Fibroblast of gingiva (primary cell): Measurements from ENCODE around the gene PDP2.
"Not testable (repeated sequence)": the region's sequence is repeated elsewhere in the genome, so short reads cannot be mapped to it uniquely, and the experiment has no call there.

Source experiments
- DNase-seq: peaks from one replicate; pipeline ENCODE4 v3.0.0-alpha.2; 2011; ENCODE audit warnings: low read depth

Gene PDP2

DNA sequence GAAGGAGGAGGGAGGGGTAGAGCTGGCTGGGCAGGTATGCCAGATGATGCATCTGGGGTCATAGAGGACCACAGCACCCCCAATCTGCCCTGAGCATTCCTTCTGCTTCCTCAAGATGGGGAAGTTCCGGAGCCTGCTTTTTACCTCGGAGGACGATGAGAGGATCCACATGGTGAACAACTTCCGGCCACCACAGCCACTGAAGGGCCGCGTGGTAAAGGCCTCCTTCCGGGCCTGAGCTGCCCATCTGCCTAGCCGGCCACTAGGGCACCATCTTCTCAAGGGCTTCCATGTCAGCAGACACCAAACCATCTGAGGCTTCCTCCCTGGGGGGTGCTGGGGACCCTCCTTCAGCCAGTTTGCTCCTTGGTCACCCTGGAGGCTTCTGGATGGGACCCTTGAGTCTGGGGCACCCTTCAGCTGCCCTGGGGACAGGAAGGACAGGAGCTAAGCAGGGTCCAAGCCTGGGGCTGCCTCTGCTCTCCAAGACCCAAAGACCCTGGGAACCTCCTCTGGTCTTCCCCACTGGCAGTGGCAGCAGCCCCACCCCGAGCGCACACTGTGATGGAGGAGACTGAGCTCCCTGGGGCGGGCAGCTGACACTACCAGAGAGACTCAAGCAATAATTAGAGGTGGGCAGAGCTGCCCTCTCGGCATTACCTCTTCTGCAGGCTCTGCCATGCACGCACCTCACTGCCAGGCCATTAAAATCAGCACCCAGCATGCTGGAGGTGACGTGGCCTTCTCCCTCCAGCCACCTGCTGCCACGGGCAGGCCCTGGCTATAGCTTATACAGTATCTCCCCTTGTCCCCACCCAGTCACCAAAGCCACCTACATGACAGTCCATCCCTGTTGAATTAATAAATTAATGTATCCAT lies 26.8 kb upstream of the PDP2 start:
- DNase-seq, result no peak

DNA sequence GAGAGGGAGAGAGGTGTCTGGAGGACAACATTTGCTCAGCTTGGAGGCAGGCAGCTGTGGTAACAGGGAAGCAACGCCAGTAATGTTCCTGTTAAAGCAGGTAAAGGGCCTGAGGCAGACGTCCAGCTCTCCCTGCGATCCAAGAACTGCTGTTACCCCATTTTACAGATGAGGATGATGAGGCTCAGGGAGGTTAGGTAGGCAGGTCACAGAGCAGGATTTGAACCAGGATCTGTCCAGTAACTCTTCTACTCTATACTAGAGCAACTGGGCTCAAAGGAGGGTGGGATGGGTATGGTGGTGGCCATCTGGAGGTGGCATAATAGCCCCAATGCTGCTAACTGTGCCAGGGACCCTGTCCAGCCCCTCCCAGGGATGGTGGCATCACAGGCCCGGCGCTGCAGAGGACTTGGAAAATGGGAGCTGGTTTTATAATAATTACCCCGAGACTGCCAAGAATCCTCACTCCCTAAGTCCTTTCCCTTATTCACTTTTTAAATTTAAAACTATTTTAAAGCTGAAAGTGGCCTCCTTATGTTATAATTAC lies 24.1 kb upstream of the PDP2 start:
- DNase-seq, result no peak

DNA sequence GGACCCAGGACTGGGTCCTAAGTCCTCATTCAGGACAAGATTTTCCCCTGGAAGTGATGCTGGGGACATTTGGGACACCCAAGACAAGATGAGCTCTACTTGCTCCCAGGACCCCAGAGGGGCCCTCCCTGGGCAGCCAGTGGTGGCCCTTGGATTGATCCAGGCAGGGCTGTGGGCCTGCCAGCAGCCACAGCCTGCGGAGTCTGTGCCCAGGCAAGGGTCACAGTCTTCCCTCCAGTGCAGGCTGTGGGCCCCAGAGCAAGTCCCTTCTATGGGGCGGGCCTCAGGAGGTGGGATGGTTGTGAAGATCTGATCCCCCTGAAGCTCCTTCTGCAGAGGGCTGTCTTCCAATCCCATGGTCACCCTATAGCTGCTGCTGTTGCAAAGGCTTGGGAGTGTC lies 23.5 kb upstream of the PDP2 start:
- no peak for DNase-seq

DNA sequence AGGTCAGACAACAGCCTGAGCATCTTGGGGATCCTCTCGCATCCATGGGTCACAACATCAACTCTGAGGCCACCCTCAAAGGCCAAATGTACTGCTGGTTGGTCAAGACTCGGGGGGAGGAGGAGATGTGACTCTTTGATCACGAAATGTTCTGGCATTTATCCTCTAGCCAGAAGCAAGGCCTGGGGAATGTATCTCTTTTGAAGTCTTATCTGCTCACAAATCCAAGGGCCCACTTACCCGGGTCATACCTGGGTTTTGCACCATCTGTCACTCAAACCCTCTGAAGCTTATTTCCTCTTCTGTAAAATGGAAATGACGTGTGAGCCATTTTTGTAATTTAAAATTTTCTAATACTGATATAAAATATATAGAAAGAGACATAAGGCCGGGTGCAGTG lies 22.9 kb upstream of the PDP2 start:
- DNase-seq, result no peak

DNA sequence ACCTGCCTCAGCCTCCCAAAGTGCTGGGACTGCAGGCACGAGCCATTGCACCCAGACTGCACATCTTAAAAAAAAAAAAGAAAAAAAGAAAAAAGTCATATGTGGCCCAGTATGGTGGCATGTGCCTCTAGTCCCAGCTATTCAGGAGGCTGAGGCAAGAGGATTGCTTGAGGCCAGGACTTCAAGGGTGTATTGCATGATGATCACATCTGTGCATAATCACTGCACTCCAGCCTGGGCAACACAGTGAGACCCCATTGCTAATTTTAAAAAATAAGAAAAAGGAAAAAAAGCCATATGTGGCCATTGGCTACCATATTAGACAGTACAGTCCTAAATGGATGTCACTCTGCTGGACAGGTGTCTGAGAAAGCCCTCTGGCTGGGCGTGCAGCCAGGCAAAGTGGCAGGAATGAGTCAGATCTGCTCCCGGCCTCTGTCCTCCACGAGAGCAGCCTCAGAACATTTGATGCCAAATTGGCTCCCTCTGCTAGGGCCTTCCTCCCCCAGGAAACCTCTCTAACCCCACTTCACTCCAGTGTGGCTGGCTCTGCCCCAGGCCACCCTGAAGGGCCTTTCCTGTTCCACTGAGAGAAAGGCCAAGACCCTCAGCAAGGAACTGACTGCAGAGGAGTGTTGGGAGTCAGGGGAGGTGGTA lies 21.4 kb upstream of the PDP2 start:
- no peak for DNase-seq

DNA sequence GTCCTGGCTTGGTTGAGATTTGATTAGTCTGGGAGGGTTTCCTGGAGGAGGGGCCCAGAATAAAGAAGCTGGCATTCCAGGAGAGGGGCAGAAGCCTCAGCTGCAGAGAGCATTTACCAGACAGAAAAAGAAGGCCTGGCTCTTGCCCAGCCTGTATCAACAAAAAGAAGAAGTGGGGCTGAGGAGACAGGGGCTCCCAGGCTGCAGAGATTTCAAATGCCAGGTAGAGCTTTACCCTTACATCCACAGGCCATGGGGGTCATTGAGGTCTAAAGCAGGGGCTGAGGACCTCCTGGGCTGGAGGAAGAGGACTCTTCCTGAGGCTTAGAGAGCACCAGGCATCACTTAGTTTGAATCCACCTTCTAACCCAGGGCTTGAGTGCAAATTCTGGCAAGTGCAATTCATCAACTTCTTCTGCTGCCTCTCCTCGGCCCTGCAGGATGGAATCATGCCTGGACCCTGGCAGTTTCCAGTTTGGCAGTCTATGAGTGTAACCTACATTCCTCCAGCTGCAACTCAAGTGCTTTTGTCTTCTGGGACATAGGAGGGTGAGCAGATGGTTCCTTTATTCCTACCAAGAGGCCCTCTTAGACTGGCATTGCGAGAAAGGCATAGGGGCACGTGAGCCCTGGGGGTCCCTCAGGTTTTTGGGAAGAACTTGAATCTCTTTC lies 20.8 kb upstream of the PDP2 start:
- no peak for DNase-seq

DNA sequence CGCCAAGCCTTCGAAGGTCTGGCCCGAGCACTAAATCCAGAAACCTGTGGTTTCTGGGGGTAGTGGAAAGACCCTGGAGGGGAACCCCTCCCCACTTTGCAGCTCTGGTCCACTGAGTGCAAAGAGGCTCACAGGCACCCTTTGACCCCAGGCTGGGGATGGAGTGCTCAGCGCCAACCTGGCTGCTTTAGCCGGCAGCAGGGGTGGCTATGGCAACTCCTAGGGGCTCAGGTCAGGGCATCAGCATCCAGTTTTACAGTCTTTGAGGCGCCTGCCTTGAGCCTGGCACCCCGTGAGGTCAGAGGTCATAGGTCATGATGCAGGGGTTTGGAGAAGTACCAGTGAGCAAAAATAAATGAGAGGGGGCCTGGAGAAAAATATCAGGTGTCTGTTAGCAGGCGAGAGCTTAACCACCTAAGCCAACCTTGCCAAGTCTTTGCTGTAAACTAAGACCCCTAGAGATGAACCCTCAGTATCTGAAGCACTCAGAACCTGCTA lies 18.2 kb upstream of the PDP2 start:
- DNase-seq, result no peak

DNA sequence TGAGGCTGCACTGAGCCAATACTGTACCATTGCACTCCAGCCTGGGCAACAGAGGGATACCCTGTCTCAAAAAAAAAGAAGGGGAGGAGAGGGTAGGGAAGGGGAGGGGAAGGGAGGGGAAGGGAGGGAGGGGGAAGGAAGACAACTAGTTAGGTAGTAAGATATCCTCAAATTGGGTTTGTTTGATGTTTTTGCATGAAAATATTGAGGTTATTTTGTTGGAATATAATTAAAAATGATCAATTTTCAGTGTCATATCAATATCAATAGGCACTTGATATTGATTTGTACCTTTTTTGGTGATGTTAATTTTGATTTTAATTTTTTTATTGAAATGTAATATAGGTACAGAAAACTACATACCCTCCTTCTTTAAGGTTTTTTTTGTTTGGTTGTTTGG lies 16.6 kb upstream of the PDP2 start:
- DNase-seq, result no peak

DNA sequence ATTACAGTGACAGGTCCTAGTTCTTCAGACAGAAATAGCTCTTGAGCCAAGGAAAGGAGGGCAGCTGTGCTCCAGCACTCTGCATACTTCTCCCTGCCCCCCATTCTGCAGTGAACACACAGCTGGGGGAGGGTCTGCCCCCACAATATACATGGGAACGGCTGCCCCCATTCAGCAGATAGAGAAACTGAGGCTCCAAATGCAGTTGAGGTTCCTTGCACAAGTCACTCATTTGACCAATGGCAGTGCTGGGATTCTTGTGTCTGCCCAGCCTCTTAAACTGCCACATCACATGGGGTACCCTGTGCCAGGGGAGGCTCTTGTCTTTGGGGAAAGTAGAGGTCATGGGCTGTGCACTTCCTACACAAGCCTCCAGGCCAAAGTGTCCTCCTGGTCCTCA lies 10.9 kb upstream of the PDP2 start:
- DNase-seq, result no peak

DNA sequence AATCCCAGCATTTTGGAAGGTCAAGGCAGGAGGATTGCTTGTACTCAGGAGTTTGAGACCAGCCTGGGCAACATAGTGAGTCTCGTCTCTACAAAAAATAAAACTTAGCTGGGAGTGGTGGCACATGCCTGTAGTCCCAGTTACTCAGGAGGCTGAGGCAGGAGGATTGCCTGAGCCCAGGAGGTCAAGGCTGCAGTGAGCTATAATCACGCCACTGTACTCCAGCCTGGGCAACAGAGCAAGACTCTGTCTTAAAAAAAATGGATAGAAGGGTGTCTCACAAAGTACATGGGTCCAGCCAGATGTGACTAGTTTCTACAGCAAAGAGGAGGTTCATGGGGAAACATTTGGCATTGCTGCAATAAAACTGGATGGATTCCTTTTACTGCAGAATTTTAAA lies 9.0 kb upstream of the PDP2 start:
- DNase-seq, result not testable (repeated sequence)

DNA sequence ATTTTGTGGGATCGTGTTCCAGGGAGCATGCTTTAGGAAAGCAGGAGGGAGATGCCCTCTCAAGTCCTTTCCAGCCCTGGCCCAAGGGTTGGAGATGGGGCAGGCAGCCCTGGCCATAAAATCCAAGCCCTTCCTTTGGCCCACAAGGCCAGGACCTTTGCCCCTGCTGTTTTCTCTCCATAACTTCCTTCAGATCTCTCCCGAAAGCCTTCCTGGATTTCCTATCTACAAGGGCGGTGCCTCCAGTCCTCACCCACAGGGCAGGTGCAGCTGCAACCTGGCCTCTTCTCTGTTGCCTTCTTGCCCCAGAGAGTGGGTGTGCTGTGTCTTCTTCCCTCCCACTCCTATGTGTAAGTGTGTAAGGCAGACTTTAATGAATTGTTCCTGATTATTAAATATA lies 8.5 kb upstream of the PDP2 start:
- DNase-seq, result no peak

DNA sequence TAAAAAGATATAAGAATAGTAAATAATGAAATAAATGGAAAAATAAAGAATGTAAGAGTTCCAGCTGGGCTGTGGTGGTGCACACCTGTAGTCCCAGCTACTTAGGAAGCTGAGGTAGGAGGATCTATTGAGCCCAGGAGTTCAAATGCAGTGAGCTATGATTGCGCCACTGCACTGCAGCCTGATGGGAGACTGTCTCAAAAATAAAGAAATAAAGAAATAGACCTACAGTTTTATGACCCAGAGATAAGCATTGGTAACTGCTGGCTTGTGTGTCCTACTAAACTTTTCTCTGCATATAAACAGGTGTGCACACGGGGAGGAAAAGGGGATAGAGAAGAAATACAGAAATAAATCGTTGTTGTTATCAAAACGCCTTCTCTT lies 7.8 kb upstream of the PDP2 start:
- no peak for DNase-seq

DNA sequence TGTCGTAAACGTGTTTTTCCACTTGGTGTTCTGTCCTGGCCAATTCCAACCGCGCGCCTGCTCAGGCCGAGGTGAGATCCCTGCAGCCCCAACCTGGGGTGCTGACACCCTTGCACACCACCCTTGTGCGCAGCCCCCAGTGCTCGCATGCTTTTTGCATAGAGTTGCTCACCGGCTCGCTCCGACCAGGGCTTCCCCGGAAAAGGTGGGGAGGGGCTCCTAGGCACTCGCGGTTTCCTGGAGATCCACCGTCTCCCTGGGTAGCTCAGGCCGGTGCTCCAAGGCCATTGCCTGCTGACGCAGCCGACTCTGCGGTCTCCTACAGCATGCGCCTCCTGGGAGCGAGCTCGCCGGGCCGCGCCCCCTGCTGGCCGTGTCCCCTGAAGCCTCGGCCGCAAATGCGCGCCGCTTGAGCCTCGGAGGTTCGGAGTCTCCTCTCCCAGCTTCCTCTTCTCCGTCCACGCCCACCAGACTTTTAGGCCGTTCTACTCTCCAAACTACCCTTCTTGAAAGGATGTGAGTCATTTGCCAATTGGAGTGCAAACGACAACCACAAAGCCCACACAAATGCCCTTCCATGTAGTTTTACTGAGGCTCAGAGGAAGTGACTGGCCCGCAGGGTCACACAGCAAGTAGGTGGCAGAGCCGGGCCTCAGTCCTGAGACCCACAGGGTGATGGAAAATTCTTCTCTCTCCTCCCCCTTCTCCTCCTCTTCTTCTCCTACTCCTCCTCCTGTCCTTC lies 7.2 kb upstream of the PDP2 start:
- peak; percentile 92 for DNase-seq

DNA sequence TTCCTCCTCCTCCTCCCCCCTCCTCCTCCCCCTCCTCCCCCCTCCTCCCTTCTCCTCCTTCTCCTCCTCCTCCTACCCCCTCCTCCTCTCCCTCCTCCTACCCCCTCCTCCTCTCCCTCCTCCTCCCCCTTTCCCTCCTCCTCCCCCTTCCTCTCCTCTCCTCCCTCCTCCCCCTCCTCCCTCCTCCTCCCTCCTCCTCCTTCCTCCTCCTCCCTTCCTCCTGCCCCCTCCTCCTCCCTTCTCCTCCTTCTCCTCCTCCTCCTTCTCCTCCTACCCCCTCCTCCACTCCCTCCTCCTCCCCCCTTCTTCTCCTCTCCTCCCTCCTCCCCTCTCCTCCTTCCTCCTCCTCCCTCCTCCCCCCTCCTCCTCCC lies 6.6 kb upstream of the PDP2 start:
- no peak for DNase-seq

DNA sequence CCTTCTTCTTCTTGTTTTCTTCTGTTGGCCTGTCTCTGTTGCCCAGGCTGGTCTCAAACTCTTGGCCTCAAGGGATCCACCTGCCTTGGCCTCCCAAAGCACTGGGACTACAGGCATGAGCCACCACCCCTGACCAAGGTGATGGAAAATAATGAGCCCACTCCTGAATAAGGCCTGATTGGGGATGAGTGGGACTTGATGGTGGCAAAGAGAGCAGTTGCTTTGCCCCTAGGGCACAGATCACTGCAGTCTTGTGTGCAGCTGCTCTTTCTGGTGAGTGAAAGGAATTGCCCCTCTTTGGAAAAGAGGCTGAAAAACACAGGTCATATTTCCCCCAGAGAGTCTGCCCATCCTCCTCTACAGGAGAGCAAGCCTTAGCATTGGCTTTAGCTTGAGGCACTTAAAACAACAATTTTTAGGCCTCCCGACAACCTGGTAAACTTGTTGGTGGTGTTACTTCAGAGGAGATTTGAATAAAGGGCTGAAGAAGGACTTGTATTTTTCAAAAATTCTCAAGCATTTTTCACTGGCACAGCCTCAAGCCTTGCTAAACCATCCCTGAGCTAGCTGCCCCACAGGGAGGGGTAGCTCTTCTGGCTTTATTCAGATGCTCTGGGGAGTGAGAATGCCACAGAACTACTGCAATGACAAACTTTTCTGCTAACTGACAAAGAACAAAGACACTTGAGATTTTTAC lies 6.1 kb upstream of the PDP2 start:
- DNase-seq, result peak; percentile 70

DNA sequence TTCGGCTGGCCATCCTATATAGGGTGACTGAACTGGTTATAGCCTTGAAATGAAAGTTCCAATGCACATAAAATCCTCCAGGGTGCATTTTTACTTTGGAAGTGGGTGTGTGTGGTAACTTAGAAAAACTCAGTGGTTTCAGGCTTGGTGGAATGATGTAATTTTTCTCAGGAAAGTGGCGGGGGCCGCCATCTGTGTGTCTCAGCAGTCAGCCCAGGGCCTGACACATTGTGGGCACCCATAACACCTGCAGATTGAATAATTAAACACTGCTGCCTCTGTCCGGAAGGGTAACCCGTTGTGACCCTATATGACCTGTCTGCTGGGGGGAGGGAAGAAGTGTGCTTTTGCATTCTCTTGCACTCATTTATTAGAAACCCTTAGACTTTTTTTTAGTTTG lies 2.2 kb upstream of the PDP2 start:
- no peak for DNase-seq

DNA sequence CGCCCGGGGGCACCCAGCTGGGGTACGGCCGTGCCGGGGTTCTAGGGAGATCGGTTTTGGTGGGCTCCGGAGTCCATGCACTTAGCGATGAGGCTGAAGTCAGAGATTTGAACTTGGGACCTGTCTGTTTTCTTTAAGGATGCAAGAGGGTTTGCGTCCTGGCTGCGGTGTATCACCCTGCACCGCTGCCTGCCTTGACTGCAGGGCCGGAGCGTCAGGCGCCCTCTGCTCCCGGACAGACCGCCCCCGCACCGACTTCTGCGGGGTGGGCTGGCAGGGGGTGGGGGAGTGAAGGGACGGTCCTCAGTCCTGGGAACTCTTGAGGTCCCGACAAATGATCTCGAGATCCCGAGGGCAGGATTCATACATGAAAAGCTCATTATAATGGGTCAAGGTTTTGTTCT lies 701 bp downstream of the PDP2 start:
- no peak for DNase-seq

DNA sequence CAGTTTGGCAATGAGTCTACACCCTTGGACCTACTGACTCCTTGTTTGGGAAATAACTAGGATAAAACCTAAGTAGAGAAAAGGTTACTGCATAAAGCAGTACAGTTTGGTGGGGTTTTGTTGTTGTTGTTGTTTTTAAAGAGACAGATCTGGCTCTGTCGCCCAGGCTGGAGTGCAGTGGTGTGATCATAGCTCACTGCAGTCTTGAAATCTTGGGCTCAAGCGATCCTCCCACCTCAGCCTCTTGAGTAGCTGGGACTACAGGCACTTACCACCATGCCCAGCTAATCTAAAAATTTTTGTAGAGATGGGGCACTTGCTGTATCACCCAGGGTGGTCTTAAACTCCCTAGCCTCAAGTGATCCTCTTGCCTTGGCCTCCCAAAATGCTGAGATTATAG lies 1.2 kb downstream of the PDP2 start:
- DNase-seq, result no peak

DNA sequence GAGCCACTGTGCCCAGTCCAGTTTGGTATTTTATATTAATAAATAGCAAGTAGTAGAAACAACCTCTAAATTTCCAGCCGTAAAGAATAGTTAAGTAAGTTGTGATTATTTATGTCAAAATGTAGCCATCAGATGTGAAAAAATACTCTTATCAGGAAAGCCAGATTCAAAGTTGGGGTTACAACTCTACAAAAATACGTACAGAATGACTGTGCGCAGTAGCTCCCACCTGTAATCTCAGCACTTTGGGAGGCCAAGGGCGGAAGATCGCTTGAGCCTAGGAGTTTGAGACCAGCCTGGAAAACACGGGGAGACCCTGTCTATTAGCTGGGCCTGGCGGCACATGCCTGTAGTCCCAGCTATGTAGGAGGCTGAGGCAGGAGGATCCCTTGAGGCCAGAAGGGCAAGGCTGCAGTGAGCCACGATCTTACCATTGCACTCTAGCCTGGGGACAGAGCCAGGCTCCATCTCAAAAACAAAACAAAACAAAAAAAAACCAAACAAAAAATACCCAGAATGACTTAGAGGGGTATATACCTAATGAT lies 1.7 kb downstream of the PDP2 start:
- DNase-seq, result no peak

DNA sequence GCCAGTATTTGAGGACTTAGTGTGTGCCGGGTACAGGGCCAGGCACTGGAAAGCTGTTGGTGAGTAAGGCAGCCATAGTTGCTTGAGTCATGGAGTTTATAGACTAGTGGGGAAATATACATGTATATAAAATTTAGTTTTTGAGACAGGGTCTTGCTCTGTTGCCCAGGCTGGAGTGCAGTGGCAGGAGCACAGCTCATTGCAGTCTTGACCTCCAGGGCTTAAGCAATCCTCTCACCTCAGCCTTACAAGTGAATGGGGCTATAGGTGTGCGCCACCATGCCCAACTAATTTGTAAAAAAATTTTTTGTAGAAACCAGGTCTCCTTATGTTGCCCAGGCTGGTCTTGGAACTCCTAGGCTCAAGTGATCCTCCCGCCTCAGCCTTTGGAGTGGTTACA lies 2.4 kb downstream of the PDP2 start:
- DNase-seq, result no peak

DNA sequence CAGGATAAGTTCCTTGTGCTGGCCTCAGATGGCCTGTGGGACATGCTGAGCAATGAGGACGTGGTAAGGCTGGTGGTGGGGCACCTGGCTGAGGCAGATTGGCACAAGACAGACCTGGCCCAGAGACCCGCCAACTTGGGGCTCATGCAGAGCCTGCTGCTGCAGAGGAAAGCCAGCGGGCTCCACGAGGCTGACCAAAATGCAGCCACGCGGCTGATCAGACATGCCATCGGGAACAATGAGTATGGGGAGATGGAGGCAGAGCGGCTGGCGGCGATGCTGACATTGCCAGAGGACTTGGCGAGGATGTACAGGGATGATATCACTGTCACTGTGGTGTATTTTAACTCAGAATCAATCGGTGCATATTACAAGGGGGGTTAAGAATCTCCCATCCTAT lies 5.2 kb downstream of the PDP2 start:
- no peak for DNase-seq
